HEK293 (cell line): ENCODE results near the gene MLLT3.

Experiments
- CTCF ChIA-PET: fragments of 350-600 bp; formaldehyde crosslinking; extraction: SDS; loops from one replicate; lab custom pipeline; 2021; ENCODE audit warnings: antibody characterized with exemption; lab: Yijun Ruan, JAX
- POLR2A ChIA-PET: fragments of 300-600 bp; formaldehyde crosslinking; extraction: SDS; loops from one replicate; lab custom pipeline; 2020; ENCODE audit warnings: antibody characterized with exemption, inconsistent platforms; lab: Yijun Ruan, JAX
- H3K27ac ChIP-seq: fragments of 200-500 bp; sonication (Bioruptor generic); 2 replicates; pipeline ENCODE4 v1.5.1; 2014; ENCODE audit warnings: low read depth, low read length, control low read depth, inconsistent platforms; ENCODE audit errors: extremely low read depth
- H3K36me3 ChIP-seq, 2 experiments: fragments of 200-500 bp in 1 of 2; sonication (Bioruptor generic) in 1 of 2; 1 replicate in 1 of 2; 2 replicates in 1 of 2; pipeline ENCODE4 v1.5.1; 2014 to 2017; ENCODE audit warnings: inconsistent platforms in 2 of 2, low read length in 2 of 2; ENCODE audit not compliant: control insufficient read depth in 2 of 2, insufficient read depth in 1 of 2
- H3K4me1 ChIP-seq: fragments of 200-500 bp; sonication (Bioruptor generic); 2 replicates; pipeline ENCODE4 v1.5.1; 2014; ENCODE audit warnings: mild to moderate bottlenecking, low read length, inconsistent platforms; ENCODE audit not compliant: control insufficient read depth, insufficient read depth
- H3K4me3 ChIP-seq: 2 replicates; pipeline ENCODE4 v1.5.1; 2011; ENCODE audit warnings: low read depth, mild to moderate bottlenecking, control low read depth, low read length, moderate library complexity
- H3K9me3 ChIP-seq: fragments of 200-500 bp; sonication (Bioruptor generic); 2 replicates; pipeline ENCODE4 v1.5.1; 2014; ENCODE audit warnings: low read depth, low read length, inconsistent platforms; ENCODE audit not compliant: control insufficient read depth, insufficient read depth
- FEZF1 ChIP-seq: fragments of 450-650 bp; formaldehyde crosslinking; IDR thresholded peaks from 2 replicates; pipeline ENCODE4 v1.5.1; 2016; ENCODE audit warnings: missing biosample characterization, missing genetic modification characterization
- GLIS1 ChIP-seq: fragments of 450-650 bp; formaldehyde crosslinking; IDR thresholded peaks from 2 replicates; pipeline ENCODE4 v1.5.1; 2016; ENCODE audit warnings: missing biosample characterization, missing genetic modification characterization
- SP7 ChIP-seq: fragments of 450-650 bp; formaldehyde crosslinking; IDR thresholded peaks from 2 replicates; pipeline ENCODE4 v1.5.1; 2016; ENCODE audit warnings: missing biosample characterization, missing genetic modification characterization
- TCF7L2 ChIP-seq: IDR thresholded peaks from 2 replicates; pipeline ENCODE4 v1.6.1; 2011; ENCODE audit warnings: low read depth, mild to moderate bottlenecking, inconsistent platforms, low read length, moderate library complexity, borderline replicate concordance
- ZNF133 ChIP-seq: fragments of 450-650 bp; formaldehyde crosslinking; IDR thresholded peaks from 2 replicates; pipeline ENCODE4 v1.5.1; 2016; ENCODE audit warnings: missing biosample characterization, missing genetic modification characterization
- ZNF341 ChIP-seq: fragments of 450-650 bp; formaldehyde crosslinking; IDR thresholded peaks from 2 replicates; pipeline ENCODE4; 2016; ENCODE audit warnings: low read depth, missing biosample characterization, missing genetic modification characterization
- ZNF37A ChIP-seq: fragments of 450-650 bp; IDR thresholded peaks from 2 replicates; pipeline ENCODE4 v1.5.1; 2018; ENCODE audit warnings: missing biosample characterization, missing genetic modification characterization
- ZNF600 ChIP-seq: fragments of 450-650 bp; formaldehyde crosslinking; IDR thresholded peaks from 2 replicates; pipeline ENCODE4 v1.5.1; 2016; ENCODE audit warnings: missing biosample characterization, missing genetic modification characterization
- ZNF610 ChIP-seq: fragments of 450-650 bp; formaldehyde crosslinking; IDR thresholded peaks from 2 replicates; pipeline ENCODE4 v1.5.1; 2016; ENCODE audit warnings: missing biosample characterization, missing genetic modification characterization, borderline replicate concordance
- ZNF654 ChIP-seq: fragments of 450-650 bp; formaldehyde crosslinking; IDR thresholded peaks from 2 replicates; pipeline ENCODE4 v1.5.1; 2016; ENCODE audit warnings: low read depth, missing biosample characterization, missing genetic modification characterization
- ZNF677 ChIP-seq: fragments of 450-650 bp; IDR thresholded peaks from 2 replicates; pipeline ENCODE4 v1.5.0; 2018; ENCODE audit warnings: missing biosample characterization, mild to moderate bottlenecking, missing genetic modification characterization, moderate library complexity
- ZNF843 ChIP-seq: fragments of 450-650 bp; formaldehyde crosslinking; IDR thresholded peaks from 2 replicates; pipeline ENCODE4 v1.5.1; 2016; ENCODE audit warnings: missing biosample characterization, missing genetic modification characterization
- ZSCAN16 ChIP-seq: fragments of 450-650 bp; formaldehyde crosslinking; IDR thresholded peaks from 2 replicates; pipeline ENCODE4 v1.5.1; 2016; ENCODE audit warnings: missing biosample characterization, missing genetic modification characterization
- ZSCAN30 ChIP-seq: fragments of 450-650 bp; IDR thresholded peaks from 2 replicates; pipeline ENCODE4 v1.5.1; 2018; ENCODE audit warnings: missing biosample characterization, mild to moderate bottlenecking, missing genetic modification characterization, moderate library complexity
- ZXDB ChIP-seq: fragments of 450-650 bp; formaldehyde crosslinking; IDR thresholded peaks from 2 replicates; pipeline ENCODE4 v1.5.1; 2016; ENCODE audit warnings: missing biosample characterization, missing genetic modification characterization
- TF ChIP-seq, protein P1 (sequence below): fragments of 450-650 bp; formaldehyde crosslinking; IDR thresholded peaks from 2 replicates; pipeline ENCODE4 v1.5.1; 2016; ENCODE audit warnings: missing biosample characterization, missing genetic modification characterization
- TF ChIP-seq, protein P2 (sequence below): fragments of 450-650 bp; formaldehyde crosslinking; IDR thresholded peaks from 2 replicates; pipeline ENCODE4 v1.5.1; 2016; ENCODE audit warnings: missing biosample characterization, missing genetic modification characterization, borderline replicate concordance
- TF ChIP-seq, protein P3 (sequence below): fragments of 450-650 bp; formaldehyde crosslinking; IDR thresholded peaks from 2 replicates; pipeline ENCODE4 v1.5.1; 2017; ENCODE audit warnings: missing biosample characterization, missing genetic modification characterization
- TF ChIP-seq, protein P4 (sequence below): fragments of 450-650 bp; formaldehyde crosslinking; IDR thresholded peaks from 2 replicates; pipeline ENCODE4 v1.5.1; 2017; ENCODE audit warnings: missing biosample characterization, missing genetic modification characterization

Gene MLLT3

DNA sequence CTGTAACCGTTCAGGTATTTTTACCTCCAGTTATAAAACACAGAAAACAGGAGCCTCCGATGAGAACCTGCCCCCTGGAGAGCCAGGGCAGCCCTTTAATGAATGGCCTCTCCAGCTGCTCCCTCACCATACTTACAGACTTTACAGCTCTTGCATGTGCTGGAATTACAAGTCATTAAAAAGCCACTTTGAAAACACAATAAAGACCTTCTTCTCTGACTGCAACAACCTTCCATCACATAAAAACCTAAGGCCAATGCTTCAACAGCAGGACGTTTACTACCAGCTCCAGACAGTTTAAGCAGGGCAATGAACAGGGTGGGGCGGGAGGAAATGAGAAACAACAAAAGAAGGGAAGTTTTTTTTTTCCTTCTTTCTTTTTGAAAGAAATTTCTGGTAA, 213.8 kb downstream of the MLLT3 start (continued):
- TF ChIP-seq, protein P1, sequence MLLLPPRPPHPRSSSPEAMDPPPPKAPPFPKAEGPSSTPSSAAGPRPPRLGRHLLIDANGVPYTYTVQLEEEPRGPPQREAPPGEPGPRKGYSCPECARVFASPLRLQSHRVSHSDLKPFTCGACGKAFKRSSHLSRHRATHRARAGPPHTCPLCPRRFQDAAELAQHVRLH (tag by site-specific recombination), result 0 out of 2 replicates have a peak, but pooled peaks have one; percentile 56
- TF ChIP-seq ZSCAN30 (tag by site-specific recombination) (peak; percentile 48; the same call in 1 of the 2 replicates), TCF7L2 (peak; percentile 61; the same call in 1 of the 2 replicates), ZNF341 (tag by site-specific recombination) (peak; percentile 47; the same call in 1 of the 2 replicates), ZSCAN16 (tag by site-specific recombination) (no peak), FEZF1 (peak; percentile 90), ZNF37A (no peak), GLIS1 (tag by site-specific recombination) (peak; percentile 80), ZNF610 (peak; percentile 76; the same call in 1 of the 2 replicates), ZNF677 (tag by site-specific recombination) (no peak), SP7 (tag by site-specific recombination) (peak; percentile 85), ZNF843 (tag by site-specific recombination) (peak; percentile 89), ZNF600 (peak; percentile 92), ZXDB (tag by site-specific recombination) (peak; percentile 49; the same call in 1 of the 2 replicates)
- TF ChIP-seq, protein P2, sequence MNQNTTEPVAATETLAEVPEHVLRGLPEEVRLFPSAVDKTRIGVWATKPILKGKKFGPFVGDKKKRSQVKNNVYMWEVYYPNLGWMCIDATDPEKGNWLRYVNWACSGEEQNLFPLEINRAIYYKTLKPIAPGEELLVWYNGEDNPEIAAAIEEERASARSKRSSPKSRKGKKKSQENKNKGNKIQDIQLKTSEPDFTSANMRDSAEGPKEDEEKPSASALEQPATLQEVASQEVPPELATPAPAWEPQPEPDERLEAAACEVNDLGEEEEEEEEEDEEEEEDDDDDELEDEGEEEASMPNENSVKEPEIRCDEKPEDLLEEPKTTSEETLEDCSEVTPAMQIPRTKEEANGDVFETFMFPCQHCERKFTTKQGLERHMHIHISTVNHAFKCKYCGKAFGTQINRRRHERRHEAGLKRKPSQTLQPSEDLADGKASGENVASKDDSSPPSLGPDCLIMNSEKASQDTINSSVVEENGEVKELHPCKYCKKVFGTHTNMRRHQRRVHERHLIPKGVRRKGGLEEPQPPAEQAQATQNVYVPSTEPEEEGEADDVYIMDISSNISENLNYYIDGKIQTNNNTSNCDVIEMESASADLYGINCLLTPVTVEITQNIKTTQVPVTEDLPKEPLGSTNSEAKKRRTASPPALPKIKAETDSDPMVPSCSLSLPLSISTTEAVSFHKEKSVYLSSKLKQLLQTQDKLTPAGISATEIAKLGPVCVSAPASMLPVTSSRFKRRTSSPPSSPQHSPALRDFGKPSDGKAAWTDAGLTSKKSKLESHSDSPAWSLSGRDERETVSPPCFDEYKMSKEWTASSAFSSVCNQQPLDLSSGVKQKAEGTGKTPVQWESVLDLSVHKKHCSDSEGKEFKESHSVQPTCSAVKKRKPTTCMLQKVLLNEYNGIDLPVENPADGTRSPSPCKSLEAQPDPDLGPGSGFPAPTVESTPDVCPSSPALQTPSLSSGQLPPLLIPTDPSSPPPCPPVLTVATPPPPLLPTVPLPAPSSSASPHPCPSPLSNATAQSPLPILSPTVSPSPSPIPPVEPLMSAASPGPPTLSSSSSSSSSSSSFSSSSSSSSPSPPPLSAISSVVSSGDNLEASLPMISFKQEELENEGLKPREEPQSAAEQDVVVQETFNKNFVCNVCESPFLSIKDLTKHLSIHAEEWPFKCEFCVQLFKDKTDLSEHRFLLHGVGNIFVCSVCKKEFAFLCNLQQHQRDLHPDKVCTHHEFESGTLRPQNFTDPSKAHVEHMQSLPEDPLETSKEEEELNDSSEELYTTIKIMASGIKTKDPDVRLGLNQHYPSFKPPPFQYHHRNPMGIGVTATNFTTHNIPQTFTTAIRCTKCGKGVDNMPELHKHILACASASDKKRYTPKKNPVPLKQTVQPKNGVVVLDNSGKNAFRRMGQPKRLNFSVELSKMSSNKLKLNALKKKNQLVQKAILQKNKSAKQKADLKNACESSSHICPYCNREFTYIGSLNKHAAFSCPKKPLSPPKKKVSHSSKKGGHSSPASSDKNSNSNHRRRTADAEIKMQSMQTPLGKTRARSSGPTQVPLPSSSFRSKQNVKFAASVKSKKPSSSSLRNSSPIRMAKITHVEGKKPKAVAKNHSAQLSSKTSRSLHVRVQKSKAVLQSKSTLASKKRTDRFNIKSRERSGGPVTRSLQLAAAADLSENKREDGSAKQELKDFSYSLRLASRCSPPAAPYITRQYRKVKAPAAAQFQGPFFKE, result no peak
- TF ChIP-seq, protein P3, sequence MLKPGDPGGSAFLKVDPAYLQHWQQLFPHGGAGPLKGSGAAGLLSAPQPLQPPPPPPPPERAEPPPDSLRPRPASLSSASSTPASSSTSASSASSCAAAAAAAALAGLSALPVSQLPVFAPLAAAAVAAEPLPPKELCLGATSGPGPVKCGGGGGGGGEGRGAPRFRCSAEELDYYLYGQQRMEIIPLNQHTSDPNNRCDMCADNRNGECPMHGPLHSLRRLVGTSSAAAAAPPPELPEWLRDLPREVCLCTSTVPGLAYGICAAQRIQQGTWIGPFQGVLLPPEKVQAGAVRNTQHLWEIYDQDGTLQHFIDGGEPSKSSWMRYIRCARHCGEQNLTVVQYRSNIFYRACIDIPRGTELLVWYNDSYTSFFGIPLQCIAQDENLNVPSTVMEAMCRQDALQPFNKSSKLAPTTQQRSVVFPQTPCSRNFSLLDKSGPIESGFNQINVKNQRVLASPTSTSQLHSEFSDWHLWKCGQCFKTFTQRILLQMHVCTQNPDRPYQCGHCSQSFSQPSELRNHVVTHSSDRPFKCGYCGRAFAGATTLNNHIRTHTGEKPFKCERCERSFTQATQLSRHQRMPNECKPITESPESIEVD, result peak; percentile 99
- TF ChIP-seq, protein P4, sequence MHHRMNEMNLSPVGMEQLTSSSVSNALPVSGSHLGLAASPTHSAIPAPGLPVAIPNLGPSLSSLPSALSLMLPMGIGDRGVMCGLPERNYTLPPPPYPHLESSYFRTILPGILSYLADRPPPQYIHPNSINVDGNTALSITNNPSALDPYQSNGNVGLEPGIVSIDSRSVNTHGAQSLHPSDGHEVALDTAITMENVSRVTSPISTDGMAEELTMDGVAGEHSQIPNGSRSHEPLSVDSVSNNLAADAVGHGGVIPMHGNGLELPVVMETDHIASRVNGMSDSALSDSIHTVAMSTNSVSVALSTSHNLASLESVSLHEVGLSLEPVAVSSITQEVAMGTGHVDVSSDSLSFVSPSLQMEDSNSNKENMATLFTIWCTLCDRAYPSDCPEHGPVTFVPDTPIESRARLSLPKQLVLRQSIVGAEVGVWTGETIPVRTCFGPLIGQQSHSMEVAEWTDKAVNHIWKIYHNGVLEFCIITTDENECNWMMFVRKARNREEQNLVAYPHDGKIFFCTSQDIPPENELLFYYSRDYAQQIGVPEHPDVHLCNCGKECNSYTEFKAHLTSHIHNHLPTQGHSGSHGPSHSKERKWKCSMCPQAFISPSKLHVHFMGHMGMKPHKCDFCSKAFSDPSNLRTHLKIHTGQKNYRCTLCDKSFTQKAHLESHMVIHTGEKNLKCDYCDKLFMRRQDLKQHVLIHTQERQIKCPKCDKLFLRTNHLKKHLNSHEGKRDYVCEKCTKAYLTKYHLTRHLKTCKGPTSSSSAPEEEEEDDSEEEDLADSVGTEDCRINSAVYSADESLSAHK (tag by site-specific recombination), result peak; percentile 58; the same call in 1 of the 2 replicates

DNA sequence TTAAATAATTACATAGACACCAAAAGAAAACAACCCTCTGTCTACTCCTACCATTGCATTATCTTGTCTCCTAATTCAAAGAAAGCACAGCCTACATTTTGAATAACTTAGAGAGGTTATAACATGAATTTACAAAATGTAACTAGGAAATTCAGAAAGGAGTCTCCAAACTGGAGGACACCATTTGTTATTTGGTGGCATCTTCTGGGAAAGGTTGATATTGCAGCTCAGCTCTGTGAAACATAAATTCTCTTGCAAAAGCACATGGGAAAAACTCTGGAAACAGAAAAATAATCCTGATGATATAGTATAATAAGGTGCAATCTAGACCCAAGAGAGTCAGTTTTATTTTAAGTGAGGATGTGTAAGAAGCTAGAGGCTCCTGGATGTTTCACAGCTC, 215.3 kb downstream of the MLLT3 start:
- POLR2A ChIA-PET, result no interaction called here
- no peaks in the 10 kb centered on the region for H3K36me3 ChIP-seq
- CTCF ChIA-PET, result interaction anchor here (0.6 to 1.0 kb wide), 2 partner anchors 52 to 103 kb away, joined by 4 to 5 read pairs; no protein-coding TSS in a partner anchor
- peaks cover 2% of the 10 kb centered on the region; the same call in 1 of the 2 replicates for H3K4me1 ChIP-seq
- no peak overlapping the region for H3K27ac ChIP-seq
- no peaks in the 10 kb centered on the region for H3K9me3 ChIP-seq
- TF ChIP-seq ZNF133 (tag by site-specific recombination) (no peak), ZNF654 (tag by site-specific recombination) (0 out of 2 replicates have a peak, but pooled peaks have one; percentile 5)
- H3K4me3 ChIP-seq, result no peak overlapping the region
